Measurements from ENCODE around the gene KCNK10. TPM values are rescaled to one million over a fixed set of nuclear protein-coding genes. Genes with fewer than 3 reads are reported as not detected.

Gene KCNK10
- total RNA-seq (2022; extraction: Qiagen RNA extraction): not detected in 5 replicates

GRCh38 chr14:88323086-88323522 lies at the start of gene KCNK10:
Gene KCNK10, minus strand, starts transcription at chr14:88323269. Its CDS starts 471 bp downstream, at chr14:88322798.

Other genes with a start within 250 kb of the KCNK10 start
- 3.7 to 6.0 TPM (median 4.6 TPM) in 5 replicates for gene SPATA7, start 62.4 kb upstream of the KCNK10 start, total RNA-seq (2022; extraction: Qiagen RNA extraction)
- 7.6 to 10.5 TPM (median 8.7 TPM) in 5 replicates for gene PTPN21, start 231.7 kb upstream of the KCNK10 start, total RNA-seq (2022; extraction: Qiagen RNA extraction)
- gene ZC3H14, start 239.8 kb upstream of the KCNK10 start, total RNA-seq (2022; extraction: Qiagen RNA extraction): 56.4 to 68.1 TPM (median 63.8 TPM) in 5 replicates

Measured in A549 treated with CORT108297 at 1 μM for 4 hours (cell line).